GM12891 (cell line): Measurements from ENCODE around the gene SIRPA.

Experiments used
- POLR2AphosphoS5 ChIP-seq: IDR thresholded peaks from 2 replicates; pipeline ENCODE4 v1.6.1; 2011; ENCODE audit warnings: low read depth, low read length, control low read depth
- SPI1 ChIP-seq: IDR thresholded peaks from 2 replicates; pipeline ENCODE4 v1.6.1; 2011; ENCODE audit warnings: low read depth, low read length, control low read depth

- no peak for TF ChIP-seq SPI1
- no peak for TF ChIP-seq POLR2AphosphoS5
These were observed 3.5 kb downstream of the SIRPA start for GRCh38 chr20:1898482-1899240.
